Activated CD4-positive, alpha-beta T cell treated with anti-CD3 and anti-CD28 coated beads, Interleukin-2, amount 50 U/mL, for 1 hour (primary cell): ENCODE results near the gene LRRIQ3.

Experiments used
- DNase-seq: peaks from one replicate; pipeline ENCODE4 v3.0.0-alpha.2; 2020

Gene LRRIQ3

DNA sequence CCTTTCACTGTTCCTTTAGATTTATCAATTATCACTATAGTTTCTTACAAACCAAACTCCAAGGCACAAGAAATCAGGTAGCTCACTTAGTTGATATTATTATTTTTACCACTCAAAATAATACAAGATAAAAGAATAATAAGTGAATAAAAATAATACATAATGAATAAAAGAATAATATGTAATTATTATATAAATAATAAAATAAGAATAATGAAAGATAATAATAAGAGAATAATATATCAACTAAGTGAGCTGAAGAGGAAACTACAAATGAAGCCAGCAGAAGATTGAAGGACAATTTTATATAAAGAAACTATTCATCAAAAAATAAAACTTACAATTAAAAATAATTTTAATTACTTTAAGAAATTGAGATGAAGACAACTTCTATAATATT is 90.6 kb downstream of the LRRIQ3 start:
- DNase-seq: no peak

DNA sequence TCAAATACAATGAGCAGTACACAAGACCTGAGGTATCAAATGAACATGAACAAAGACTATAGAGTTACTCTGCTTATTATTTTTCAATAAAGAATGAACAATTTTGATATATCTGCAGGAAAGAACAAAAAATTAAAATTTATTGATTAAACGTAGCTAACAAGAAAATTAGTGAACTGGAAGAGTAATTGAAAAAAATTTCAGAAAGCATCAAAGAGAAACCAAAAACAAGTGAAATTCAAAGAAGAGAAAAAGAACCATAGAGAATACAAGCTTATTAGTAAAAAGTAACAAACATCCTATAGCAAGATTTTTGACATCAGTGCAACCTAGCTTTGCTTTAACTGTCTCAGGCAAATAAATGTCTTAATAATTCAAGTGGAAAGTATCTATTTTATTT is 106.6 kb downstream of the LRRIQ3 start:
- DNase-seq: no peak

DNA sequence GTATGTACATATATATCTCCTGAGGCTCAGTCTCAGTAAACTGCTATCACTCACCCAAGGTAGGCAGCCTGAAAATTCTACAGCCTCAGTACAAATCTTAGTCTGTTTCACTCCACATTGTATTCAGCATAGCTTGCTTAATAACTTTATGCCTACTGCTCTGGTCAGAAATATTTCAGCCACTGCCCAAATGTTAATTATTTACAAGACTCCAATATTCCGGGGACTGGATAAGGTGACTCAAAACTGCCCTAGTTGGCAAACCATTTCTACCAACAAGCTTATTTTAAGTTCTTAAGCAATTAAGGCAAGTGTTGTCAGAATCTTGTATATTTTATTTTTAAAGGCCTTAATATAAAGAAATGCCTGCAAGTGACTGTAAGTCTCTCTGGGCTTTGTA is 114.8 kb downstream of the LRRIQ3 start:
- no peak for DNase-seq

DNA sequence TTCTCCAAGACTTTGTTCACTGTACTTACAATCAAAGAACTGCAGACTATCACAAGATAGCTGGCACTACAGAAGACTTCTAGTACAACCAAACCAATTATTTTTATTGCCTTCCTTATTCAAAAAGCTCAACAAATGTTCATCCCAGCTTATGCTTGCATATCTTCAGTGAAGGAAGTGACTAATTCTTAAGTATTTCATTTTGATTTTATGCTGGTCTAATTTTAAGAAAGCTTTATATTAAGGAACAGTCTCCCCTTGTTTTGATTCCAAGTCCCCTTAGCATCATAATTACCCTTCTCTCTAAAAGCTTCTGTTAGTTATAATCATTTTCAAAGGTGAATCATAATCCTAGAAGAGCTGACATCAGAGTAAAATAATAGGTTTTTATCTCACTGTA is 132.9 kb downstream of the LRRIQ3 start:
- DNase-seq: no peak

DNA sequence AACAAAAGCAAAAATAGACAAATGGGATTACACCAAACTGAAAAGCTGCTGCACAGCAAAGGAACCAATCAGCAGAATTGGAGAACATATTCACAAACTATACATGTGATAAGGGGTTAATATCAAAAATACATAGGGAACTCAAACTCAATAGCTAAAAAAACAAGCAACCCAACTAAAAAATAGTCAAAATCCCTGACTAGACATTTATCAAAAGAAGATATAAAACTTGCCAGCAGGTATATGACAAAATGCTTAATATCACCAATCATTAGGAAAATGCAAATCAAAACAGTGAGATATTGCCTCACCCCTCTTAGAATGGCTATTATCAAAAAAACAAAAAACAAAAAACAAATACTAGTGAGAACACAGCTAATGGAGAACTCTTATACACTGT is 140.3 kb downstream of the LRRIQ3 start:
- DNase-seq: no peak

DNA sequence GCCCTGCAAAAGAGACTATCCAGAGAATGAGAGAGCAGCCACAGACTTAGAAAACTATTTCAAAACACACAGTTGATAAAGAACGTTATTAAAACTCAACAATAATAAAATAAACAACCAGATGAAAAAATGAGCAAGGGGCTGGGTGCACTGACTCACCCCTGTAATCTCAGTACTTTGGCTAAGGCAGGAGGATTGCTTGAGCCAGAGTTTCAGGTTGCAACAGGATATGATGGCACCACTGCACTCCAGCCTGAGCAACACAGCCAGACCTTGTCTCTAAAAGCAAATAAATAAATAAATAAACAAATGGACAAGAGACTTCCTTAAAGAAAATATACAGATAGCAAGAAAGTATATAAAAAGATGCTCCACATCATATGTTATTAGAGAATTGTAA is 144.6 kb downstream of the LRRIQ3 start:
- DNase-seq: no peak

DNA sequence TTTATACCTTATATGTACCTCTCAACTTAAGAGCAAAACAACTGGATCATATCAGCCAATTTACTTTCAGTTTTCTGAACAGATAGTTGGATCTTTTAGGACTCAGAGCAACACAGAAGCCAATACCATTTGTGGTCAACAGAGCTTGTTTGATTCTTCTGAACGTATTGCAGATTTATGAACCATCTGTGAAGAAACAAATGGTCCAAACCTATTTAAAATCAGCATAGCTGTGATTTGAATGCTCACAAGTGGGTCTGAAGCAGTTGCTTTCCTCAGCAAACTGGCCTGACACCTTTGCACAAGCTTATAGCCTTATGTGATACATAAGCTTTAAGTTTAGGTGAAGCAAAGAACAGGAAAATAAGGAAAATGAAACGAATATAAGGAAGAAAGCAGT is 147.6 kb downstream of the LRRIQ3 start:
- DNase-seq: no peak

DNA sequence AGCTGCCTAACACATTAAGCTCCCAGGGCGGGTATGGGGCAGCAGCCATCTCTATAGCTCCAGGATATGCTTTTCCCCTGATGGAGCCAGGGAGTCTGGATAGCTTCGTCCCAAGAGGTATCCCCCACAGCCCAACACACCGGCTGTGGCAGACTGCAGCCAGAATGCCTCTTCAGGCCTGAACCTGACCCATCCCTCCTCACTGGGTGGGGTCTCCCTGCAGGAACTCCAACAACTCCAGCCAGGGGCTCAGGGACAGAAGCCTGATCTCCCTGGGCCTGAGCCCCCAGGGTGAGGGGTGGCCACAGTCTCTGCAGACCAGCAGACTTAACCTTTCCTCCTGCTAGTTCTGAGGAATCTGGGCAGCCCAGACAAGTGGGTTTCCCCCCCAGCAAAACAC is 159.9 kb downstream of the LRRIQ3 start:
- no peak for DNase-seq

DNA sequence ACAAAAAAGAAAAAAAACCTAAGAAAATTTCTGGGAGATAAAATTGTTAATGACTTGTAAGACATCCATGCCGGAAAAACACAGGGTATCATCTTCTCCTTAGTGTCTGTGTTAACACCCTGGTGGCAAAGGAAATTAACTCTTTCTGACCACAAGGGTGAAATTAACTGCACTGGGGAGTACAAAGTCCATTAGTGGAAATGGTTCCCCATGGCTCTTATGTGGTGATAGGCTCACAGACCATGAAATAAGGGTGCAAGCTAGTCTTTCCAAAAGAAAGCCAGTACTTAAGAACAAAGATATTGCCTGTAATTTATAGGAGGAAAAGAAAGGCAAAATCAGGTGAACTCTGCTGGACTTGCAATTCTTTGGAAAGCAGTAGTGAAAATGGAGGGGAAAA is 185.4 kb downstream of the LRRIQ3 start:
- no peak for DNase-seq

DNA sequence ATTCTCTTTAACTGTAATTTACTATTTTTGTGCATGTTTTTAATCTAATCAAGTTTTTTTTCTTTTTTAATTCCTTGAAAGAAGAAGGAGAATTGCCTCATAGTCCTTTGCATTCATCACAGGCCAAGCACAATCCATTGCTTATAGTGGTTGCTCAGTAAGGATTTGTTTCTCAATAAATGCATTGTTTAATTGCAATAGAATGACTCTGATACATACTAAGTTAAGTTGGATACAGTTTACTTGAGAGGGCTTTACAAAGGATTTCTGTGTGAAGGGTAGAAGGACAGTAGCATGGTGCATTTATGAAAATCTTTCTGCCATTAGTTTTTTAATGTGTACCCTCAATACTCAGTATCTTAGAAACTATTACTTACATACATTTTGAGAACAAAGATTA is 186.2 kb downstream of the LRRIQ3 start:
- no peak for DNase-seq

DNA sequence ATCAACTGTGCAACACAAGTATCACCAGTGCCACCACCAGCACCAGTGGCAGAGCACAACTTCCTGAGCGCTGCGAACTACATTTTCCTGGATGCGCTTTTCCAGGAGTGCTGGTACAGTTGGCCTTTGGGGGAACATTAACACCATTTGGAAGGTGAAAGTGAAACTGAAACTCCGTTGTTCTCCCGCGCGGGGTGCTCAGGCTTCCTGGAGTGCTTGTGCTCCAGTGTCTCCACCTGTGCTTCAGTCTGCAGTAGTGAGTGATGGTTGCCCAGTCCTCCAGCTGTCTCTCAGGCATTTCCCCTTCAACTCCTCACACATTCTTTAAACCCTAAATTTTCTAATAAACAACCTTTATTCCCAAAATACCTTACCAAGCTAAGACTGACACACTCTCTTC is 187.8 kb downstream of the LRRIQ3 start:
- no peak for DNase-seq

DNA sequence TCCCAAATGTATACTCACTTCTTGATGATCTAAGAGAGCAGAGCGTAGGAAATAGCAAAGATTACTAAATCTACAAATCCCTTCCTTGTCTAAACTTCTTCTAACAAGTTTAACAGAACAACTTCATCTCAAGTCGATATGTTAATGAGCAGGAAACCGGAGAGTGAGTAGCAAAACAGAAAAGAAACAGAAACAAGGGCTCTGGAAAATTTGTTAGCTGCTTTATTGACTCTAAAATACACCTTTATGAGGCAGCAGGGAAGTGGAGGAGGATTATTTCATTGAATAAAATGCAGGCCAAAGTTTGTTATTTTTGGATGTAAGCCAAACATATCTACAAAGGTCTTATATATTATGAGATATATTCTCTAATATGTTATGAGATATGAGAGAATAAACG is 192.4 kb downstream of the LRRIQ3 start:
- no peak for DNase-seq

DNA sequence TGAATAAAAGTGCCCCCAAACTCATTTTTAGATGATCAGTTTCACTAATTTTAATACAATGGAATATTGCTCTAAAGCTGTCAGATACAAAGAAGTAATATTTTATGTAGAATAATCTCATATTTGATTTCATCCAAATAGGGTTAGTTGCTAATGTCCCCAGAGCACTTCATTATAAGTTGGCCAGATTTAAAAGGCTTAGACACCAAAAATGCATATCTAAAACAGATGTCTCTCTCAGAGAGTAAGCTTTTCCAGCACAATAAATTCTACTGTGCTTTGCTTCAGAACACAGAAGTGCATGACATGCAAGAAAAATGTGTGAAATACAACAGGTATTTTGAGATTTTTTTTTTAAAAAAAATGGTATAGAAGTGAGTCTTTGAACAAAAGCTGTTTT is 194.2 kb downstream of the LRRIQ3 start:
- no peak for DNase-seq

DNA sequence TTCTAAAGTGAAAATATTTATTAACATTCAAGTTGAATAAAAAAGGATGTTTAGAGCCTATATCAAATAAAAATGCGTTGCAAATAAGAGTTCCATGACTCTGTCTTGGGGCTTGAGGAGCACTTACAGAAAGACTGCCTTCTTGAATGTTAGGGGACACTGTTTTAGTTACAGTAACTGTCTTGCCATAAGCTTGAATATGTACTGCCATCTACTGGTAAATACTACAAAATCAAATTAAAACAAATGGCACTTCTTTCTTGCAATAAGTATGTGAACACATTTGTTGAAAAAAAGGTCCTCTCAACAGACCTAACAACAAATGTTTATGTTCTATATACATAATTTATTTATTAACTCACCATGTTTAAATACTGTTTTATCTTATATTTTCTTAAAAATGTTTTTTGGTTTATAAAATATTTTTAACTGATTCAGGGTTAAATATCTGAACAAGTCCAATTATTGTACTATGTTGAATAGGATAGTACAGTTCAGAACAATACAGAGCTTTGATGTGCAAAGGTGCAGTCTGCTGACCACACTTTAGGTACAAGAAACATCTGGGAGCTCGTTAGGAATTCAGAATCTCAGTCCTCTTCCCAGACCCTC is 199.5 kb downstream of the LRRIQ3 start:
- no peak for DNase-seq

DNA sequence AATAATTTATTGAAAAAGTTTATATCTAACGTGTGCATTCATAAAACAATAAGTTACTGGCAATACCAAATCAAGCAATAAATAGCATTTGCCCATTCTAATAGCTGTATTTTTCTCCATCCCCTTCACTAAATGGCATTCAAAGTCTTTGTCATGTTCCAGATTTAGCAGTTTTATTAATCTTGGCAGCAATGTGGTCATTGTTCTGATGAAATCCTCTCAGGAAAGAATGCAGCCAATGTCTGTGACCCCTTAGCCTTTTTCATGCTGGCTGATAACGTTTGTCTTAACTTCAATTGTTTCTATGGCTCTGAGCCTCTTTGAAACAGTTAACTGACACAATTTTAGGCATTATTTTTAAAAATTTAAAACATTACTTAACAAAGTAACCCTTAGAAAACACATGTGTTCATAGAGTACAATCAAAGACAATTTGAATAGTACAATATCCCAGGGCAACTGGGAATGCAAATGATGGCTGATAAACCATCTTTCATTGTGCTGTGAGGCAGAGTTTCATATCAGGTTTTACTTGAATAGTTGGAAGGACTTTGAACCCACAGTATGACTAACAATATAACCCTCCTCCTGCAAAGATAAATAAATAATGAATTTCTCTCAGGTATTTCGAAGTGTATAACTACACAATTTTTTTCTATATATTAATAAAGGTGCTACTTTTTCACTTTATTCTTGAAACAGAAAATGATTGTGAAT is 217.5 kb downstream of the LRRIQ3 start:
- no peak for DNase-seq

DNA sequence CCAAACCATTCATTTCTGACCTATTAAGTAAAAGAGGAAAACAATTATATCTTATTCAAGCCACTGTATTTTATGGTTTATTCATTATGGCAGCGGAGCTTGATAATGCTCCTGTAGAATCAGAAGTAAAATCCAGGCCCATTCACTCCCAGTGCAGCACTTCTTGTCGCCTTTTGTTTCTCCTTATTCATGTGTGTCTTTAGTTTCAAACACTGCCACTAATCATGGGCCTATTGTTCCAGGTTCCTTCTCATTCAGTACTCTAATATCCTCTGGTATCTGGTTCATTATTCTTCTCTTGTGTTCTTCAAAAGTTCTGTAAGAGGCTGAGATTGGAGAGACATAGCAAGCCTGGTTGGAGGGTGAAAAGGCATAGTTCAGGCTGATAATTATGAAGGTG is 218.3 kb downstream of the LRRIQ3 start:
- DNase-seq: no peak

DNA sequence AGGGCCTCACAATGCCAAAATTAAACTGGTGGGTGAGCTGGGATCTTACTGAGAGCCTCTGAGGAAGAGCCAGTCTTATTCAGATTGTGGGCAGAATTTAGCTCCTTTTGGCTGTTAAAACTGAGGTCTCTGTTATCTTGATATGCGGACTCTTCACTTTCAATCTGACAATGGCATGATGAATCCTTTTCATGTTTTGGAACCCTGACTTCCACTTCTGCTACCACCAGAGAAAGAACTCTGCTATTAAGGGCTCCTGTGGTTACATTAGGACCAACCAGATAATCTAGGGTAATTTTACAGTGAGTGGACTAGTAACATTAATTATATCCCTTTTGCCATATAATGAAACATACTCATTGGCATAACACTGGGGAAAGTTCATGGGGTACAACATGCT is 219.0 kb downstream of the LRRIQ3 start:
- DNase-seq: no peak
